Testis (tissue), 3 donors: ENCODE data around the gene TEX14. TPM values are rescaled to one million over a fixed set of nuclear protein-coding genes. Genes with fewer than 3 reads are reported as not detected.

ENCODE experiments used
- DNase-seq: peaks from one replicate; pipeline ENCODE4 v3.0.0-alpha.2; 2019
- H3K27ac ChIP-seq, 2 donors: fragments of 200-600 bp; sonication (generic); one replicate each; pipeline ENCODE4 v1.5.1; 2019
- H3K27me3 ChIP-seq: fragments of 200-600 bp; sonication (generic); one replicate; pipeline ENCODE4 v1.5.1; 2019
- H3K36me3 ChIP-seq: fragments of 200-600 bp; sonication (generic); one replicate; pipeline ENCODE4 v1.5.1; 2017; ENCODE audit warnings: low read depth; ENCODE audit errors: missing control alignments
- H3K4me1 ChIP-seq: fragments of 200-600 bp; sonication (generic); one replicate; pipeline ENCODE4 v1.5.1; 2019
- H3K4me3 ChIP-seq, 2 donors: fragments of 200-600 bp; sonication (generic); one replicate each; pipeline ENCODE4 v1.5.1; 2017 to 2019
- H3K9me3 ChIP-seq: fragments of 200-600 bp; sonication (generic); one replicate; pipeline ENCODE4 v1.5.1; 2017
- CTCF ChIP-seq, 3 experiments: fragments of 450-650 bp in 2 of 3; fragments of 200-600 bp in 1 of 3; sonication (generic) in 1 of 3; IDR thresholded peaks; one replicate each; pipeline ENCODE4 v1.5.1; 2016 to 2019; ENCODE audit warnings: antibody characterized with exemption in 3 of 3, mild to moderate bottlenecking in 2 of 3, moderate library complexity in 1 of 3
- POLR2A ChIP-seq: fragments of 450-650 bp; IDR thresholded peaks from one replicate; pipeline ENCODE4 v1.6.1; 2017; ENCODE audit warnings: antibody characterized with exemption, mild to moderate bottlenecking, moderate library complexity
- WGBS, 2 donors: methylation state at CpG; one replicate each; pipeline ENCODE4 v1.1.5; 2018; 5-methylcytosine and 5-hydroxymethylcytosine counted together
- intact Hi-C: fragments of 100-400 bp; cut with DNase I; formaldehyde crosslinking; loops from one replicate; pipeline ENCODE4 v1.15.1; 2023; ENCODE audit warnings: low total_unique reads
- polyA plus RNA-seq: library from polyadenylated mRNA; stranded (reverse); fragments of 350-450 nt; fragmentation: Illumina TruSeq; extraction: RNeasy Lipid Tissue Mini Kit (QIAGEN cat#74804); gene quantifications from one replicate; pipeline ENCODE4 v1.2.3, GENCODE V29; 2014; ENCODE audit warnings: low read depth, low replicate concordance; ENCODE audit not compliant: insufficient read depth
- total RNA-seq, 2 donors: library from RNA; depleted of rRNA; stranded (reverse); fragments of >200 nt; gene quantifications; one replicate each; pipeline ENCODE4 v1.2.3, GENCODE V29; 2016

Gene TEX14
- total and polyA plus RNA-seq, 3 donors from 2014 or later: 27.7 to 96.5 (median 37.2) TPM

DNA sequence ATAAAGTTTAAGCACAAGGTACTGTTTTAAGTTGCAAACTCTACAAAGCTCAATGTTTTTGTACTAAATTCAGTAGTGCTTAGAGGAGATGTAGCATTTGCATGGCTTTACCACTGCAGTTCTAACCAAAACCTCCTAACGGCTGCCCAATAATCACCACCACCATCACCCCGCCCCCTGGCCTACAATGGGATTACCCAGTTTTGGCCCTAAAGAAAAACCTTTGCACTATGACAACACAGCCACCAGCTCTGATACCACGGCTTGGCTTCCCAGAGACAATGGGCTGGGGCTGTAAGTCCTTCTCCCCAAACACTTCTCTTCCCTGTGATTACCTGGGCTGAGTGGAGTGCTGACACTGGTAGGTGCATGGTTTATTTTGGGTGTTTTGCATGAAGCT is 119.0 kb downstream of the TEX14 start:
- Histone ChIP-seq H3K4me1 (no peaks in the 10 kb centered on the region), H3K27me3 (no peaks in the 10 kb centered on the region), H3K36me3 (no peaks in the 10 kb centered on the region), H3K4me3 (no peak overlapping the region), H3K27ac (no peak overlapping the region), H3K9me3 (no peaks in the 10 kb centered on the region)
- DNase-seq: no peak
- 87 to 93% methylated on average over 3 of the region's 3 CpGs for WGBS, 2 donors
- no peak for TF ChIP-seq POLR2A
- no peak for TF ChIP-seq CTCF (IDR thresholded peaks at IDR 0.05)
- intact Hi-C loops: no loop called here

DNA sequence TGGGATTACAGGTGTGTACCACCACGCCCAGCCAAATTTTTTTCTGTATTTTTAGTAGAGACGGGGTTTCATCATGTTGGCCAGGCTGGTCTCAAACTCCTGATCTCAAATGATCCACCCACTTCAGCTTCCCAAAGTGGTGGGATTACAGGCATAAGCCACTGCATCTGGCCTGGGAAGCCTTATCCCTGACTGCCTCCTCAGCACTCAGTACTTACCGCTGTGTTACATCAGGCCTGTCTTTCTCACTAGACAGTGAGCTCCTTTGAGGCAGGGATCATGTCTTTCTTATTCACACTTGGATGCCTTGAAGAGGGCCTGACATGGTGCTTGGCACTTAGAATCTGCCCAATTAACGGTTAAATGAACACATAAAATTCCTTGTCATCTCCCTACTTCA is 121.1 kb downstream of the TEX14 start:
- no peaks in the 10 kb centered on the region for H3K27me3 ChIP-seq
- no peak for DNase-seq
- 94 to 96% methylated on average over 4 of the region's 4 CpGs for WGBS, 2 donors
- intact Hi-C loops: no loop called here
- H3K36me3 ChIP-seq: no peaks in the 10 kb centered on the region
- H3K27ac ChIP-seq: no peak overlapping the region
- H3K9me3 ChIP-seq: no peaks in the 10 kb centered on the region
- H3K4me3 ChIP-seq: no peak overlapping the region
- TF ChIP-seq POLR2A (no peak), CTCF (IDR thresholded peaks at IDR 0.05) (no peak)
- no peaks in the 10 kb centered on the region for H3K4me1 ChIP-seq

DNA sequence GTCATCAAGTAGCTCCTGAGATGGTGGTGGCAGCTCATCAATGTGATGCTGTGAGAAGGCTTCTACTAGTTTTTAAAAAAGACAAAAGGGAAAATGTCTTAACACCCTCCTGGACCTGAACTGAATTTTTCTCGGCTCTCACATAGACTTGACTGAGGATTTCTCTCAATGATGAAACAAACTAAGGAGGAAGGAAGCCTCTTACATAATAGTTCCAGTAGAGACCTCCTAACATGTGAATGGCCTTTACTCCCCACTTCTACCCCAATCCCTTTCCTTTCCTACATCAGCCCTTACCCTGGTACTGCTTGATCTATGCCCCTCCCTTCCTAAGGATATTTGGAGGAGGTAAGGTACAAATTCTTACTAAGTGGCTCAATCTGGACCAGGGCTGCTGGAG is 122.6 kb downstream of the TEX14 start:
- Histone ChIP-seq H3K4me1 (no peaks in the 10 kb centered on the region), H3K4me3 (no peak overlapping the region), H3K27me3 (no peaks in the 10 kb centered on the region), H3K9me3 (no peaks in the 10 kb centered on the region), H3K36me3 (no peaks in the 10 kb centered on the region), H3K27ac (no peak overlapping the region)
- DNase-seq: no peak
- intact Hi-C loops: no loop called here
- TF ChIP-seq CTCF (IDR thresholded peaks at IDR 0.05) (no peak), POLR2A (no peak)
- WGBS, 2 donors: 80 to 83% methylated on average over 1 of the region's 1 CpG

DNA sequence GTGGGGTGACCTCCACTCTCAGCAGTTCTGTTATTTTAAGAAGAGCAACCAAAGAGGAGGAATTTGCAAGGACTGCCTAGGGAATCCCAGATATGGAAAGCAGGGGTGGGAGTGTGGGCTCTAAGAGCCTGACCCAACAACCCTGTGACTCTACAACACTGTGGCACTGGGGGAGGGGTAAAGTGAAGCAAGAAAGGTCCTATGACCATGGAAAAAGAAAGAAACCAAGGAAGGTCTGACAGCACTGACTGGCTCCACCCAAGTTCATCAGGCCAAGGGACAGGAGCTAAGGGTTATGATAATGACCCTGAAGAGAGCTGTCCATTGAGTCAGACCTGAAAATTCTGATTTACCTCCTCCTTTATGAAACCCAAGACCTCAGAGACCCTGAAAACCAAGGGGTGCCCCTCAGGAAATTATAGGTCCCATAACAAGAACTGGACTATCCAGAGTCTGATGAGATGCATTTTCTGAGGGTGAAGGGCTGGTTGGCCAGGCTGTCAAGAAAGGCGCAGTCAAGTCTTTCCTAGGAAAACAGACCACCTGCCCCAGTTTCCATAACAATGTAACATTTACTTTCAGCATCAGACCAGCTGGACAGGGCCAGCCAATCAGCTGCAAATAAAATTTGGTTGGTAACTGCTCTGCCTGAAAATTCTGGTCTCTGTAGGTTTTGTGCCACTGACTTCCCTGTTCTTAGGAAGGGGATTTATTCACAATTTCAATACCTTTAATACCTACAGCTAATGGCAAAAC is 123.6 kb downstream of the TEX14 start:
- TF ChIP-seq POLR2A (no peak), CTCF (IDR thresholded peaks at IDR 0.05) (no peak)
- Histone ChIP-seq H3K9me3 (no peaks in the 10 kb centered on the region), H3K27ac (no peak overlapping the region), H3K4me3 (no peak overlapping the region), H3K36me3 (no peaks in the 10 kb centered on the region), H3K4me1 (no peaks in the 10 kb centered on the region), H3K27me3 (no peaks in the 10 kb centered on the region)
- 95 to 100% methylated on average over 1 of the region's 1 CpG for WGBS, 2 donors
- no peak for DNase-seq
- intact Hi-C loops: no loop called here
